Measurements from ENCODE around the gene HOXD4. TPM values are rescaled to one million over a fixed set of nuclear protein-coding genes. Genes with fewer than 3 reads are reported as not detected.

Gene HOXD4
- total RNA-seq, 1 donor from 2014 or later = not detected

- Mint-ChIP-seq H3K27ac (ENCODE audit: unreplicated experiment) (no peak within 1 kb of the TSS), H3K9me3 (ENCODE audit: low read depth) (peaks cover 8% of the 10 kb centered on the region), H3K27me3 (ENCODE audit: low read depth) (peaks cover 91% of the 10 kb centered on the region), H3K4me3 (ENCODE audit: unreplicated experiment) (no peak within 1 kb of the TSS), H3K4me1 (ENCODE audit: low read depth) (peaks cover 2% of the 10 kb centered on the region), H3K36me3 (ENCODE audit: low read depth) (peaks cover 4% of the 10 kb centered on the region)
- peak; percentile 67 for DNase-seq (ENCODE audit: low spot score)
- no peak for TF ChIP-seq CTCF (IDR thresholded peaks at IDR 0.05)
These were observed 35.2 kb upstream of the HOXD4 start, which contains the start of gene HOXD10 for GRCh38 chr2:176115883-176116813. HOXD10 (plus strand) TSS chr2:176116778; CDS start chr2:176116834, 56 bp downstream.

GRCh38 chr2:176117162-176117822 lies 34.1 kb upstream of the HOXD4 start:
- peaks cover 84% of the 10 kb centered on the region for H3K27me3 Mint-ChIP-seq (ENCODE audit: low read depth)

GRCh38 chr2:176117823-176118371 lies 33.5 kb upstream of the HOXD4 start:
- Mint-ChIP-seq H3K27me3 (ENCODE audit: low read depth) (peaks cover 82% of the 10 kb centered on the region), H3K36me3 (ENCODE audit: low read depth) (peaks cover 4% of the 10 kb centered on the region), H3K4me1 (ENCODE audit: low read depth) (peaks cover 3% of the 10 kb centered on the region), H3K27ac (ENCODE audit: unreplicated experiment) (no peak overlapping the region), H3K4me3 (ENCODE audit: unreplicated experiment) (no peak overlapping the region), H3K9me3 (ENCODE audit: low read depth) (peaks cover 8% of the 10 kb centered on the region)
- no peak for DNase-seq (ENCODE audit: low spot score)
- no peak for TF ChIP-seq CTCF (IDR thresholded peaks at IDR 0.05)

More at GRCh38 chr2:176117162-176117822, 34.1 kb upstream of the HOXD4 start:
- peak; percentile 73 for DNase-seq (ENCODE audit: low spot score)
- no peak for TF ChIP-seq CTCF (IDR thresholded peaks at IDR 0.05)
- peaks cover 4% of the 10 kb centered on the region for H3K36me3 Mint-ChIP-seq (ENCODE audit: low read depth)
- H3K9me3 Mint-ChIP-seq (ENCODE audit: low read depth) = peaks cover 8% of the 10 kb centered on the region
- no peak overlapping the region for H3K27ac Mint-ChIP-seq (ENCODE audit: unreplicated experiment)
- H3K4me3 Mint-ChIP-seq (ENCODE audit: unreplicated experiment) = no peak overlapping the region
- no peaks in the 10 kb centered on the region for H3K4me1 Mint-ChIP-seq (ENCODE audit: low read depth)

- Mint-ChIP-seq H3K27me3 (ENCODE audit: low read depth) (peaks cover 78% of the 10 kb centered on the region), H3K4me3 (ENCODE audit: unreplicated experiment) (no peak overlapping the region)
These were observed 32.6 kb upstream of the HOXD4 start for GRCh38 chr2:176118601-176119339.

More at GRCh38 chr2:176118601-176119339, 32.6 kb upstream of the HOXD4 start:
- no peak for DNase-seq (ENCODE audit: low spot score)
- Mint-ChIP-seq H3K36me3 (ENCODE audit: low read depth) (peaks cover 5% of the 10 kb centered on the region), H3K27ac (ENCODE audit: unreplicated experiment) (no peak overlapping the region), H3K4me1 (ENCODE audit: low read depth) (peaks cover 5% of the 10 kb centered on the region), H3K9me3 (ENCODE audit: low read depth) (peaks cover 8% of the 10 kb centered on the region)
- peak; percentile 53 for TF ChIP-seq CTCF (IDR thresholded peaks at IDR 0.05)
